ENCODE data around the gene RBCK1.

- TF ChIP-seq, protein P1, sequence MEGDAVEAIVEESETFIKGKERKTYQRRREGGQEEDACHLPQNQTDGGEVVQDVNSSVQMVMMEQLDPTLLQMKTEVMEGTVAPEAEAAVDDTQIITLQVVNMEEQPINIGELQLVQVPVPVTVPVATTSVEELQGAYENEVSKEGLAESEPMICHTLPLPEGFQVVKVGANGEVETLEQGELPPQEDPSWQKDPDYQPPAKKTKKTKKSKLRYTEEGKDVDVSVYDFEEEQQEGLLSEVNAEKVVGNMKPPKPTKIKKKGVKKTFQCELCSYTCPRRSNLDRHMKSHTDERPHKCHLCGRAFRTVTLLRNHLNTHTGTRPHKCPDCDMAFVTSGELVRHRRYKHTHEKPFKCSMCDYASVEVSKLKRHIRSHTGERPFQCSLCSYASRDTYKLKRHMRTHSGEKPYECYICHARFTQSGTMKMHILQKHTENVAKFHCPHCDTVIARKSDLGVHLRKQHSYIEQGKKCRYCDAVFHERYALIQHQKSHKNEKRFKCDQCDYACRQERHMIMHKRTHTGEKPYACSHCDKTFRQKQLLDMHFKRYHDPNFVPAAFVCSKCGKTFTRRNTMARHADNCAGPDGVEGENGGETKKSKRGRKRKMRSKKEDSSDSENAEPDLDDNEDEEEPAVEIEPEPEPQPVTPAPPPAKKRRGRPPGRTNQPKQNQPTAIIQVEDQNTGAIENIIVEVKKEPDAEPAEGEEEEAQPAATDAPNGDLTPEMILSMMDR (IDR thresholded peaks at IDR 0.05), result no peak
- TF ChIP-seq POLR2A (IDR thresholded peaks at IDR 0.05) (no peak), POLR2AphosphoS5 (IDR thresholded peaks at IDR 0.05) (no peak), EP300 (IDR thresholded peaks at IDR 0.05) (no peak)
These were observed 9.8 kb downstream of the RBCK1 start for GRCh38 chr20:417801-418342.

All from stomach (tissue), 4 donors.